H1 (cell line): Measurements from ENCODE around the gene ARMC6.

Experiments
- CHD2 ChIP-seq: IDR thresholded peaks from 2 replicates; pipeline ENCODE4 v1.6.1; 2012; ENCODE audit warnings: low read length, improper control_type of control experiment
- CTCF ChIP-seq, 3 experiments: IDR thresholded peaks; 1 replicate in 2 of 3; 2 replicates in 1 of 3; pipeline versions ENCODE4 v1.5.1 to v1.6.1; 2011; ENCODE audit warnings: low read length in 3 of 3, mild to moderate bottlenecking in 3 of 3, inconsistent platforms in 2 of 3, low read depth in 1 of 3, moderate library complexity in 1 of 3; ENCODE audit not compliant: insufficient read depth in 1 of 3; ENCODE audit errors: control extremely low read depth in 1 of 3

- TF ChIP-seq CTCF (IDR thresholded peaks at IDR 0.05; ENCODE audit: control extremely low read depth in 1 of 3, insufficient read depth in 1 of 3, low read depth in 1 of 3, low read length in 3 of 3) = no peak
- TF ChIP-seq CHD2 = no peak
Measured at GRCh38 chr19:19106056-19106551, 72.7 kb downstream of the ARMC6 start.
